ENCODE results near the gene THADA.

The THADA gene

GRCh38 chr2:43220760-43221123, 375.1 kb downstream of the THADA start:
- Mint-ChIP-seq H3K4me3 (peak overlapping the region; percentile 85), H3K4me1 (peaks cover 73% of the 10 kb centered on the region), H3K27me3 (ENCODE audit: low read depth, poor library complexity) (no peaks in the 10 kb centered on the region), H3K36me3 (ENCODE audit: low read depth) (peaks cover 9% of the 10 kb centered on the region), H3K9me3 (no peaks in the 10 kb centered on the region), H3K27ac (peak overlapping the region; percentile 99)
- no peak for DNase-seq
- TF ChIP-seq CTCF (IDR thresholded peaks at IDR 0.05) = no peak

GRCh38 chr2:43220229-43220751, 375.5 kb downstream of the THADA start:
- Mint-ChIP-seq H3K36me3 (ENCODE audit: low read depth) (peaks cover 9% of the 10 kb centered on the region), H3K27me3 (ENCODE audit: low read depth, poor library complexity) (no peaks in the 10 kb centered on the region), H3K27ac (peak overlapping the region; percentile 99), H3K9me3 (no peaks in the 10 kb centered on the region), H3K4me3 (peak overlapping the region; percentile 85), H3K4me1 (peaks cover 77% of the 10 kb centered on the region)
- no peak for DNase-seq
- TF ChIP-seq CTCF (IDR thresholded peaks at IDR 0.05) = no peak

GRCh38 chr2:43219383-43220228, 376.2 kb downstream of the THADA start:
- peak; percentile 68 for DNase-seq
- no peaks in the 10 kb centered on the region for H3K9me3 Mint-ChIP-seq
- H3K4me1 Mint-ChIP-seq = peaks cover 77% of the 10 kb centered on the region
- H3K36me3 Mint-ChIP-seq (ENCODE audit: low read depth) = peaks cover 9% of the 10 kb centered on the region
- no peak for TF ChIP-seq CTCF (IDR thresholded peaks at IDR 0.05)
- H3K27ac Mint-ChIP-seq = peak overlapping the region; percentile 99
- H3K4me3 Mint-ChIP-seq = peak overlapping the region; percentile 85
- H3K27me3 Mint-ChIP-seq (ENCODE audit: low read depth, poor library complexity) = no peaks in the 10 kb centered on the region

- peaks cover 72% of the 10 kb centered on the region for H3K4me1 Mint-ChIP-seq
- no peak for DNase-seq
- peaks cover 4% of the 10 kb centered on the region for H3K36me3 Mint-ChIP-seq (ENCODE audit: low read depth)
- peak overlapping the region; percentile 85 for H3K4me3 Mint-ChIP-seq
- H3K27ac Mint-ChIP-seq = peak overlapping the region; percentile 96
- no peaks in the 10 kb centered on the region for H3K27me3 Mint-ChIP-seq (ENCODE audit: low read depth, poor library complexity)
- TF ChIP-seq CTCF (IDR thresholded peaks at IDR 0.05) = no peak
- no peaks in the 10 kb centered on the region for H3K9me3 Mint-ChIP-seq
Measured at GRCh38 chr2:43218702-43219382, 377.0 kb downstream of the THADA start.

GRCh38 chr2:43218155-43218701, 377.6 kb downstream of the THADA start:
- H3K27me3 Mint-ChIP-seq (ENCODE audit: low read depth, poor library complexity) = no peaks in the 10 kb centered on the region
- no peak for DNase-seq
- H3K4me3 Mint-ChIP-seq = peak overlapping the region; percentile 66
- H3K9me3 Mint-ChIP-seq = no peaks in the 10 kb centered on the region
- H3K36me3 Mint-ChIP-seq (ENCODE audit: low read depth) = no peaks in the 10 kb centered on the region
- H3K4me1 Mint-ChIP-seq = peaks cover 66% of the 10 kb centered on the region
- no peak for TF ChIP-seq CTCF (IDR thresholded peaks at IDR 0.05)
- peak overlapping the region; percentile 96 for H3K27ac Mint-ChIP-seq
